Neural progenitor cell (in vitro differentiated cells): ENCODE results near the gene TBX18.

Source experiments
- EZH2 ChIP-seq: fragments of 200-600 bp; sonication (generic); IDR thresholded peaks from 2 replicates; pipeline ENCODE4 v1.6.1; 2017; ENCODE audit warnings: antibody characterized with exemption, mild to moderate bottlenecking, moderate library complexity
- EZH2phosphoT487 ChIP-seq: fragments of 200-600 bp; sonication (generic); IDR thresholded peaks from 2 replicates; pipeline ENCODE4 v1.6.1; 2017; ENCODE audit warnings: antibody characterized with exemption
- TF ChIP-seq, protein P1 (sequence below): fragments of 200-600 bp; sonication (generic); IDR thresholded peaks from 2 replicates; pipeline ENCODE4 v1.5.1; 2017; ENCODE audit warnings: antibody characterized with exemption, mild to moderate bottlenecking

DNA sequence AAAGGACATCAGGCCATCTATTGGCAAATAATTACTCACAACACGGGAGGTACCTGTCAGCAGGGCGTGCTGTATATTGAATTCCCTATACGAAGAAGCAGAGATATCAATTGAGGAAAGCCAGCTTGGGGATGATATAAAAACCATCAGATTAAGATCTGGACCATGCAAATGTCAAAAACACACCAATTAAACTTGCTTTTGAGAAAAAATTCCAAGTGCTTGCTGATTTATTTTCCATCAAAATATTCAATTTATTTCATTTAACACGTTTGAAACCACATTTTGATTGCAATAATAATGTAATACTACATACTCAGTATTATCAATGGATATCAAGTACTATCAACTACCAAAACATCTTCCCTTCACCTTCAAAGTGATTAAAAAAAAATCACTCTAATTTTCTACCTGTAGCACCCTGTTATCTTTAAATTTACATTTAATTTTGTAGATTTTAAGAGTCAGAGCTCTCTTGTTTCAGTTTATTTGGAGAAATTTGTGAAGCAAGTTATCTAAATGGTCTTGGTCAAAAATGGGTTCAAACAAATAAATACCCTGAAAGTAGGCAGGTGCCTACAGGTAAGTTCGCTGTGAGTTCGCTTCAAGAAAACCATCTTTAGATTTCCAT is 6.8 kb upstream of the TBX18 start:
- TF ChIP-seq, protein P1, sequence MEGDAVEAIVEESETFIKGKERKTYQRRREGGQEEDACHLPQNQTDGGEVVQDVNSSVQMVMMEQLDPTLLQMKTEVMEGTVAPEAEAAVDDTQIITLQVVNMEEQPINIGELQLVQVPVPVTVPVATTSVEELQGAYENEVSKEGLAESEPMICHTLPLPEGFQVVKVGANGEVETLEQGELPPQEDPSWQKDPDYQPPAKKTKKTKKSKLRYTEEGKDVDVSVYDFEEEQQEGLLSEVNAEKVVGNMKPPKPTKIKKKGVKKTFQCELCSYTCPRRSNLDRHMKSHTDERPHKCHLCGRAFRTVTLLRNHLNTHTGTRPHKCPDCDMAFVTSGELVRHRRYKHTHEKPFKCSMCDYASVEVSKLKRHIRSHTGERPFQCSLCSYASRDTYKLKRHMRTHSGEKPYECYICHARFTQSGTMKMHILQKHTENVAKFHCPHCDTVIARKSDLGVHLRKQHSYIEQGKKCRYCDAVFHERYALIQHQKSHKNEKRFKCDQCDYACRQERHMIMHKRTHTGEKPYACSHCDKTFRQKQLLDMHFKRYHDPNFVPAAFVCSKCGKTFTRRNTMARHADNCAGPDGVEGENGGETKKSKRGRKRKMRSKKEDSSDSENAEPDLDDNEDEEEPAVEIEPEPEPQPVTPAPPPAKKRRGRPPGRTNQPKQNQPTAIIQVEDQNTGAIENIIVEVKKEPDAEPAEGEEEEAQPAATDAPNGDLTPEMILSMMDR: no peak
- no peak for TF ChIP-seq EZH2
- TF ChIP-seq EZH2phosphoT487: peak; percentile 39
